ENCODE measurements around the gene DNAH14.
"Not testable (repeated sequence)": the region's sequence is repeated elsewhere in the genome, so short reads cannot be mapped to it uniquely, and the experiment has no call there.

DNAH14 gene

GRCh38 chr1:225250432-225250831 is 321.0 kb downstream of the DNAH14 start:
- no peak overlapping the region for H3K27ac Mint-ChIP-seq
- peaks cover 0 to 4% of the 10 kb centered on the region in 2 donors for H3K36me3 Mint-ChIP-seq
- peaks cover 9 to 16% of the 10 kb centered on the region in 2 donors for H3K4me1 Mint-ChIP-seq
- ATAC-seq (replicated peaks) (peak; percentile 99 to 100), DNase-seq (peak; percentile 71)
- peaks cover 3 to 5% of the 10 kb centered on the region in 2 donors for H3K9me3 Mint-ChIP-seq
- H3K27me3 Mint-ChIP-seq = peaks cover 27 to 30% of the 10 kb centered on the region in 2 donors
- peak overlapping the region; percentile 4 to 39 for H3K4me3 Mint-ChIP-seq

GRCh38 chr1:225253173-225253572 is 323.7 kb downstream of the DNAH14 start:
- Mint-ChIP-seq H3K27me3 (peaks cover 18 to 19% of the 10 kb centered on the region in 2 donors), H3K36me3 (no peaks in the 10 kb centered on the region), H3K9me3 (peaks cover 2 to 4% of the 10 kb centered on the region in 2 donors), H3K4me1 (peaks cover 9 to 16% of the 10 kb centered on the region in 2 donors), H3K4me3 (no peak overlapping the region), H3K27ac (no peak overlapping the region)
- no peak for ATAC-seq (replicated peaks)
- DNase-seq = no peak

GRCh38 chr1:225253784-225254183 is 324.3 kb downstream of the DNAH14 start:
- peaks cover 9 to 16% of the 10 kb centered on the region in 2 donors for H3K4me1 Mint-ChIP-seq
- peaks cover 18 to 19% of the 10 kb centered on the region in 2 donors for H3K27me3 Mint-ChIP-seq
- peaks cover 2 to 4% of the 10 kb centered on the region in 2 donors for H3K9me3 Mint-ChIP-seq
- H3K27ac Mint-ChIP-seq = no peak overlapping the region
- H3K4me3 Mint-ChIP-seq = no peak overlapping the region
- DNase-seq = no peak
- no peaks in the 10 kb centered on the region for H3K36me3 Mint-ChIP-seq
- no peak for ATAC-seq (replicated peaks)

GRCh38 chr1:225254676-225255075 is 325.2 kb downstream of the DNAH14 start:
- ATAC-seq (replicated peaks) = no peak
- Mint-ChIP-seq H3K36me3 (no peaks in the 10 kb centered on the region), H3K9me3 (peaks cover 2 to 4% of the 10 kb centered on the region in 2 donors), H3K27me3 (peaks cover 14 to 19% of the 10 kb centered on the region in 2 donors), H3K4me1 (peaks cover 7 to 12% of the 10 kb centered on the region in 2 donors), H3K27ac (no peak overlapping the region), H3K4me3 (no peak overlapping the region)
- no peak for DNase-seq

GRCh38 chr1:225257081-225257480 is 327.6 kb downstream of the DNAH14 start:
- Mint-ChIP-seq H3K27me3 (peaks cover 13 to 19% of the 10 kb centered on the region in 2 donors), H3K27ac (no peak overlapping the region), H3K4me3 (no peak overlapping the region), H3K9me3 (peaks cover 4 to 5% of the 10 kb centered on the region in 2 donors), H3K36me3 (no peaks in the 10 kb centered on the region), H3K4me1 (no peaks in the 10 kb centered on the region)
- DNase-seq (no peak), ATAC-seq (replicated peaks) (no peak)

- Mint-ChIP-seq H3K4me3 (no peak overlapping the region), H3K27ac (no peak overlapping the region), H3K27me3 (peaks cover 13 to 19% of the 10 kb centered on the region in 2 donors), H3K36me3 (no peaks in the 10 kb centered on the region), H3K9me3 (peaks cover 3 to 4% of the 10 kb centered on the region in 2 donors), H3K4me1 (no peaks in the 10 kb centered on the region)
- ATAC-seq (replicated peaks) (no peak), DNase-seq (no peak)
Observed at GRCh38 chr1:225258811-225259210, 329.3 kb downstream of the DNAH14 start.

GRCh38 chr1:225259542-225259941 is 330.1 kb downstream of the DNAH14 start:
- Mint-ChIP-seq H3K9me3 (peaks cover 3 to 4% of the 10 kb centered on the region in 2 donors), H3K36me3 (no peaks in the 10 kb centered on the region), H3K4me3 (no peak overlapping the region), H3K27ac (no peak overlapping the region), H3K27me3 (peaks cover 10 to 13% of the 10 kb centered on the region in 2 donors), H3K4me1 (peaks cover 0 to 1% of the 10 kb centered on the region in 2 donors)
- DNase-seq (no peak), ATAC-seq (replicated peaks) (no peak)

GRCh38 chr1:225260319-225260718 is 330.8 kb downstream of the DNAH14 start:
- Mint-ChIP-seq H3K27ac (no peak overlapping the region), H3K27me3 (peaks cover 6% of the 10 kb centered on the region in 2 donors), H3K4me1 (peaks cover 0 to 2% of the 10 kb centered on the region in 2 donors), H3K9me3 (peaks cover 3 to 4% of the 10 kb centered on the region in 2 donors), H3K36me3 (no peaks in the 10 kb centered on the region), H3K4me3 (no peak overlapping the region)
- ATAC-seq (replicated peaks) (no peak), DNase-seq (no peak)

- no peaks in the 10 kb centered on the region for H3K4me1 Mint-ChIP-seq
- no peak overlapping the region for H3K4me3 Mint-ChIP-seq
- H3K9me3 Mint-ChIP-seq = peaks cover 17 to 25% of the 10 kb centered on the region in 2 donors
- H3K27me3 Mint-ChIP-seq = peaks cover 15 to 17% of the 10 kb centered on the region in 2 donors
- no peak for ATAC-seq (replicated peaks)
- H3K36me3 Mint-ChIP-seq = peaks cover 0 to 1% of the 10 kb centered on the region in 2 donors
- no peak for DNase-seq
- no peak overlapping the region for H3K27ac Mint-ChIP-seq
Observed at GRCh38 chr1:225277445-225277844, 348.0 kb downstream of the DNAH14 start.

- no peak for DNase-seq
- no peak overlapping the region for H3K4me3 Mint-ChIP-seq
- no peak overlapping the region for H3K27ac Mint-ChIP-seq
- H3K27me3 Mint-ChIP-seq = peaks cover 14 to 16% of the 10 kb centered on the region in 2 donors
- peaks cover 17 to 25% of the 10 kb centered on the region in 2 donors for H3K9me3 Mint-ChIP-seq
- ATAC-seq (replicated peaks) = no peak
- H3K36me3 Mint-ChIP-seq = peaks cover 0 to 1% of the 10 kb centered on the region in 2 donors
- H3K4me1 Mint-ChIP-seq = no peaks in the 10 kb centered on the region
Observed at GRCh38 chr1:225280563-225280962, 351.1 kb downstream of the DNAH14 start.

GRCh38 chr1:225290244-225290643 is 360.8 kb downstream of the DNAH14 start:
- no peak overlapping the region for H3K27ac Mint-ChIP-seq
- H3K9me3 Mint-ChIP-seq = peaks cover 6 to 15% of the 10 kb centered on the region in 2 donors
- H3K27me3 Mint-ChIP-seq = peaks cover 9 to 20% of the 10 kb centered on the region in 2 donors
- H3K36me3 Mint-ChIP-seq = peaks cover 0 to 2% of the 10 kb centered on the region in 2 donors
- no peak for ATAC-seq (replicated peaks)
- H3K4me1 Mint-ChIP-seq = no peaks in the 10 kb centered on the region
- no peak for DNase-seq
- no peak overlapping the region for H3K4me3 Mint-ChIP-seq

- H3K4me3 Mint-ChIP-seq = no peak overlapping the region
- H3K36me3 Mint-ChIP-seq = peaks cover 0 to 5% of the 10 kb centered on the region in 2 donors
- peaks cover 18 to 21% of the 10 kb centered on the region in 2 donors for H3K27me3 Mint-ChIP-seq
- H3K27ac Mint-ChIP-seq = no peak overlapping the region
- no peaks in the 10 kb centered on the region for H3K4me1 Mint-ChIP-seq
- DNase-seq (no peak), ATAC-seq (replicated peaks) (no peak)
- H3K9me3 Mint-ChIP-seq = peaks cover 13 to 27% of the 10 kb centered on the region in 2 donors
Observed at GRCh38 chr1:225299624-225300023, 370.1 kb downstream of the DNAH14 start.

- no peak overlapping the region for H3K27ac Mint-ChIP-seq
Observed at GRCh38 chr1:225300381-225300780, 370.9 kb downstream of the DNAH14 start.

GRCh38 chr1:225304996-225305395 is 375.5 kb downstream of the DNAH14 start:
- Mint-ChIP-seq H3K4me1 (no peaks in the 10 kb centered on the region), H3K4me3 (no peak overlapping the region), H3K9me3 (no peaks in the 10 kb centered on the region), H3K36me3 (no peaks in the 10 kb centered on the region), H3K27me3 (no peaks in the 10 kb centered on the region), H3K27ac (no peak overlapping the region)
- DNase-seq (no peak), ATAC-seq (replicated peaks) (no peak)

More at GRCh38 chr1:225300381-225300780, 370.9 kb downstream of the DNAH14 start:
- Mint-ChIP-seq H3K4me3 (no peak overlapping the region), H3K36me3 (peaks cover 0 to 5% of the 10 kb centered on the region in 2 donors), H3K4me1 (no peaks in the 10 kb centered on the region), H3K9me3 (peaks cover 7 to 19% of the 10 kb centered on the region in 2 donors), H3K27me3 (peaks cover 18 to 21% of the 10 kb centered on the region in 2 donors)
- DNase-seq = no peak
- peak; percentile 22 to 31 for ATAC-seq (replicated peaks)

- H3K4me1 Mint-ChIP-seq; DNase-seq; H3K27ac Mint-ChIP-seq; H3K4me3 Mint-ChIP-seq; H3K36me3 Mint-ChIP-seq; ATAC-seq (replicated peaks): not testable (repeated sequence)
- H3K9me3 Mint-ChIP-seq = peaks cover 0 to 10% of the 10 kb centered on the region in 2 donors
- peaks cover 9 to 25% of the 10 kb centered on the region in 2 donors for H3K27me3 Mint-ChIP-seq
Observed at GRCh38 chr1:225310544-225310943, 381.1 kb downstream of the DNAH14 start.
